ENCODE results near the gene NOS3. TPM values are rescaled to one million over a fixed set of nuclear protein-coding genes. Genes with fewer than 3 reads are reported as not detected.

NOS3 gene
- total RNA-seq, 1 donor from 2014 or later: 1.7 TPM

GRCh38 chr7:150999001-150999400 is 8.2 kb downstream of the NOS3 start:
- no peak for TF ChIP-seq CTCF (conservative IDR thresholded peaks at IDR 0.05)
- no peak overlapping the region for H3K27ac Mint-ChIP-seq
- H3K36me3 Mint-ChIP-seq: no peaks in the 10 kb centered on the region
- DNase-seq (ENCODE audit: extremely low spot score, unreplicated experiment): no peak
- H3K4me1 Mint-ChIP-seq (ENCODE audit: unreplicated experiment): peaks cover 4% of the 10 kb centered on the region
- H3K27me3 Mint-ChIP-seq: peaks cover 3% of the 10 kb centered on the region
- H3K4me3 Mint-ChIP-seq: no peak overlapping the region
- no peaks in the 10 kb centered on the region for H3K9me3 Mint-ChIP-seq

GRCh38 chr7:150999497-151000230 is 8.8 kb downstream of the NOS3 start:
- Mint-ChIP-seq H3K9me3 (no peaks in the 10 kb centered on the region), H3K27me3 (peaks cover 3% of the 10 kb centered on the region), H3K4me1 (ENCODE audit: unreplicated experiment) (peaks cover 4% of the 10 kb centered on the region), H3K4me3 (no peak overlapping the region), H3K36me3 (no peaks in the 10 kb centered on the region), H3K27ac (no peak overlapping the region)
- no peak for DNase-seq (ENCODE audit: extremely low spot score, unreplicated experiment)
- no peak for TF ChIP-seq CTCF (conservative IDR thresholded peaks at IDR 0.05)

- Mint-ChIP-seq H3K4me1 (ENCODE audit: unreplicated experiment) (peaks cover 4% of the 10 kb centered on the region), H3K27ac (no peak overlapping the region), H3K4me3 (no peak overlapping the region), H3K36me3 (no peaks in the 10 kb centered on the region), H3K9me3 (no peaks in the 10 kb centered on the region), H3K27me3 (peaks cover 9% of the 10 kb centered on the region)
- TF ChIP-seq CTCF (conservative IDR thresholded peaks at IDR 0.05): no peak
- no peak for DNase-seq (ENCODE audit: extremely low spot score, unreplicated experiment)
Observed at GRCh38 chr7:151000897-151001495, 10.2 kb downstream of the NOS3 start.

- Mint-ChIP-seq H3K4me1 (ENCODE audit: unreplicated experiment) (peaks cover 4% of the 10 kb centered on the region), H3K36me3 (no peaks in the 10 kb centered on the region), H3K27ac (no peak overlapping the region), H3K27me3 (peaks cover 11% of the 10 kb centered on the region), H3K4me3 (no peak overlapping the region), H3K9me3 (no peaks in the 10 kb centered on the region)
- no peak for TF ChIP-seq CTCF (conservative IDR thresholded peaks at IDR 0.05)
- no peak for DNase-seq (ENCODE audit: extremely low spot score, unreplicated experiment)
Observed at GRCh38 chr7:151001546-151001945, 10.7 kb downstream of the NOS3 start.

GRCh38 chr7:151003572-151003971 is 12.8 kb downstream of the NOS3 start:
- DNase-seq (ENCODE audit: extremely low spot score, unreplicated experiment): no peak
- TF ChIP-seq CTCF (conservative IDR thresholded peaks at IDR 0.05): no peak
- Mint-ChIP-seq H3K27ac (no peak overlapping the region), H3K9me3 (no peaks in the 10 kb centered on the region), H3K27me3 (peaks cover 18% of the 10 kb centered on the region), H3K4me3 (no peak overlapping the region), H3K36me3 (no peaks in the 10 kb centered on the region), H3K4me1 (ENCODE audit: unreplicated experiment) (peaks cover 8% of the 10 kb centered on the region)

Measured in type B pancreatic cell (in vitro differentiated cells).